Measurements from ENCODE around the gene METTL24. TPM values are rescaled to one million over a fixed set of nuclear protein-coding genes. Genes with fewer than 3 reads are reported as not detected.

METTL24 gene
- total RNA-seq, 4 donors from 2014 or later: 16.9 to 32.8 (median 23.5) TPM

GRCh38 chr6:110369066-110369465 lies 10.9 kb upstream of the METTL24 start:
- 56% methylated on average over 4 of the region's 4 CpGs for WGBS
- DNase-seq (ENCODE audit: extremely low spot score): no peak
- no peaks in the 10 kb centered on the region for H3K9me3 ChIP-seq
- H3K4me1 ChIP-seq: peaks cover 0 to 26% (median 15%) of the 10 kb centered on the region in 4 donors
- no peak overlapping the region for H3K27ac ChIP-seq (replicated peaks in 1 of 4)
- H3K36me3 ChIP-seq: no peaks in the 10 kb centered on the region
- intact Hi-C loops (cut with DNase I): loop anchor here (5.0 kb wide), 1 partner anchor 42 kb away; no protein-coding TSS in a partner anchor
- H3K27me3 ChIP-seq: no peaks in the 10 kb centered on the region
- TF ChIP-seq CTCF (IDR thresholded peaks at IDR 0.05) (no peak), EP300 (IDR thresholded peaks at IDR 0.05) (no peak), POLR2AphosphoS5 (IDR thresholded peaks at IDR 0.05) (no peak), POLR2A (IDR thresholded peaks at IDR 0.05; ENCODE audit: low read depth) (no peak)
- no peak overlapping the region for H3K4me3 ChIP-seq

- no peaks in the 10 kb centered on the region for H3K36me3 ChIP-seq
- 75% methylated on average over 2 of the region's 2 CpGs for WGBS
- intact Hi-C loops (cut with DNase I): loop anchor here (5.0 kb wide), 1 partner anchor 41 kb away; no protein-coding TSS in a partner anchor
These were observed 10.1 kb upstream of the METTL24 start for GRCh38 chr6:110368284-110368683.

GRCh38 chr6:110367825-110368224 lies 9.7 kb upstream of the METTL24 start:
- Histone ChIP-seq H3K9me3 (no peaks in the 10 kb centered on the region), H3K27me3 (no peaks in the 10 kb centered on the region), H3K4me1 (peaks cover 9 to 38% (median 26%) of the 10 kb centered on the region in 4 donors), H3K36me3 (no peaks in the 10 kb centered on the region), H3K27ac (replicated peaks in 1 of 4) (no peak overlapping the region), H3K4me3 (no peak overlapping the region)
- whole genome bisulfite sequencing: 81% methylated on average over 1 of the region's 1 CpG
- no peak for DNase-seq (ENCODE audit: extremely low spot score)
- TF ChIP-seq CTCF (IDR thresholded peaks at IDR 0.05) (no peak), POLR2AphosphoS5 (IDR thresholded peaks at IDR 0.05) (no peak), POLR2A (IDR thresholded peaks at IDR 0.05; ENCODE audit: low read depth) (no peak), EP300 (IDR thresholded peaks at IDR 0.05) (no peak)
- intact Hi-C loops (cut with DNase I): loop anchor here (5.0 kb wide), 1 partner anchor 41 kb away; no protein-coding TSS in a partner anchor

More at GRCh38 chr6:110368284-110368683, 10.1 kb upstream of the METTL24 start:
- Histone ChIP-seq H3K27ac (replicated peaks in 1 of 4) (no peak overlapping the region), H3K4me1 (peaks cover 7 to 34% (median 23%) of the 10 kb centered on the region in 4 donors), H3K4me3 (no peak overlapping the region), H3K9me3 (no peaks in the 10 kb centered on the region), H3K27me3 (no peaks in the 10 kb centered on the region)
- DNase-seq (ENCODE audit: extremely low spot score): no peak
- TF ChIP-seq EP300 (IDR thresholded peaks at IDR 0.05) (no peak), POLR2A (IDR thresholded peaks at IDR 0.05; ENCODE audit: low read depth) (no peak), POLR2AphosphoS5 (IDR thresholded peaks at IDR 0.05) (no peak), CTCF (IDR thresholded peaks at IDR 0.05) (no peak)

GRCh38 chr6:110366975-110367374 lies 8.8 kb upstream of the METTL24 start:
- no peaks in the 10 kb centered on the region for H3K9me3 ChIP-seq
- intact Hi-C loops (cut with DNase I): loop anchor here (5.0 kb wide), 1 partner anchor 40 kb away; no protein-coding TSS in a partner anchor
- no peaks in the 10 kb centered on the region for H3K27me3 ChIP-seq
- H3K4me3 ChIP-seq: no peak overlapping the region
- no peak for DNase-seq (ENCODE audit: extremely low spot score)
- H3K4me1 ChIP-seq: peaks cover 9 to 38% (median 26%) of the 10 kb centered on the region in 4 donors
- no peaks in the 10 kb centered on the region for H3K36me3 ChIP-seq
- TF ChIP-seq POLR2AphosphoS5 (IDR thresholded peaks at IDR 0.05): no peak
- no peak for TF ChIP-seq CTCF (IDR thresholded peaks at IDR 0.05)
- TF ChIP-seq POLR2A (IDR thresholded peaks at IDR 0.05; ENCODE audit: low read depth): no peak
- no peak for TF ChIP-seq EP300 (IDR thresholded peaks at IDR 0.05)
- 100% methylated on average over 1 of the region's 2 CpGs for WGBS
- no peak overlapping the region for H3K27ac ChIP-seq (replicated peaks in 1 of 4)

- no peak overlapping the region for H3K27ac ChIP-seq (replicated peaks in 1 of 4)
- TF ChIP-seq POLR2AphosphoS5 (IDR thresholded peaks at IDR 0.05): no peak
- no peak for TF ChIP-seq POLR2A (IDR thresholded peaks at IDR 0.05; ENCODE audit: low read depth)
- TF ChIP-seq CTCF (IDR thresholded peaks at IDR 0.05): no peak
- no peak for TF ChIP-seq EP300 (IDR thresholded peaks at IDR 0.05)
- DNase-seq (ENCODE audit: extremely low spot score): no peak
- intact Hi-C loops (cut with DNase I): loop anchor here (5.0 kb wide), 1 partner anchor 39 kb away; no protein-coding TSS in a partner anchor
- 90% methylated on average over 2 of the region's 2 CpGs for WGBS
- H3K4me3 ChIP-seq: no peak overlapping the region
- H3K36me3 ChIP-seq: no peaks in the 10 kb centered on the region
- peaks cover 9 to 38% (median 26%) of the 10 kb centered on the region in 4 donors for H3K4me1 ChIP-seq
- H3K9me3 ChIP-seq: no peaks in the 10 kb centered on the region
- no peaks in the 10 kb centered on the region for H3K27me3 ChIP-seq
These were observed 8.1 kb upstream of the METTL24 start for GRCh38 chr6:110366256-110366655.

Data from esophagus muscularis mucosa (tissue), 4 donors.